Activated naive CD8-positive, alpha-beta T cell treated with anti-CD3 and anti-CD28 coated beads, Interleukin-2, amount 10 ng/mL, durations not matched to agents 7 days and 5 days (primary cell): Measurements from ENCODE around the gene ANKDD1B. TPM values are rescaled to one million over a fixed set of nuclear protein-coding genes. Genes with fewer than 3 reads are reported as not detected.
A peak's percentile ranks its signal among the peaks of the same experiment; 100 is the strongest.

Experiments
- ATAC-seq: fragments of 150-1000 bp; cut with Tn5 transposase; one replicate; pipeline ENCODE4 v1.10.0; 2021; ENCODE audit warnings: low read depth, moderate library complexity
- POLR2A ChIA-PET: fragments of 350-600 bp; sonication (Branson Sonifier 250); formaldehyde crosslinking; loops from one replicate; lab custom pipeline; 2021; ENCODE audit warnings: antibody characterized with exemption; lab: Charles Lee
- DNase-seq: peaks from one replicate; pipeline ENCODE4 v3.0.0; 2021
- H3K27ac Mint-ChIP-seq: one replicate; pipeline ENCODE4 v1.8.0; 2022; ENCODE audit warnings: mild to moderate bottlenecking, mixed read lengths
- H3K27me3 Mint-ChIP-seq: one replicate; pipeline ENCODE4 v1.8.0; 2022; ENCODE audit warnings: mild to moderate bottlenecking, moderate library complexity, mixed read lengths
- H3K36me3 Mint-ChIP-seq: one replicate; pipeline ENCODE4 v1.8.0; 2021; ENCODE audit warnings: mild to moderate bottlenecking, mixed read lengths
- H3K4me1 Mint-ChIP-seq: one replicate; pipeline ENCODE4 v1.8.0; 2021; ENCODE audit warnings: mixed read lengths
- H3K4me3 Mint-ChIP-seq: one replicate; pipeline ENCODE4 v1.8.0; 2022; ENCODE audit warnings: mild to moderate bottlenecking, moderate library complexity, mixed read lengths
- H3K9me3 Mint-ChIP-seq: one replicate; pipeline ENCODE4 v1.8.0; 2021; ENCODE audit warnings: mixed read lengths
- total RNA-seq, 2 experiments: library from RNA; stranded (reverse); gene quantifications; one replicate each; pipeline ENCODE4 v1.2.3, GENCODE V29; 2021

The ANKDD1B gene
- total RNA-seq, 2 experiments from 2014 or later = 0.26 to 0.28 TPM

DNA sequence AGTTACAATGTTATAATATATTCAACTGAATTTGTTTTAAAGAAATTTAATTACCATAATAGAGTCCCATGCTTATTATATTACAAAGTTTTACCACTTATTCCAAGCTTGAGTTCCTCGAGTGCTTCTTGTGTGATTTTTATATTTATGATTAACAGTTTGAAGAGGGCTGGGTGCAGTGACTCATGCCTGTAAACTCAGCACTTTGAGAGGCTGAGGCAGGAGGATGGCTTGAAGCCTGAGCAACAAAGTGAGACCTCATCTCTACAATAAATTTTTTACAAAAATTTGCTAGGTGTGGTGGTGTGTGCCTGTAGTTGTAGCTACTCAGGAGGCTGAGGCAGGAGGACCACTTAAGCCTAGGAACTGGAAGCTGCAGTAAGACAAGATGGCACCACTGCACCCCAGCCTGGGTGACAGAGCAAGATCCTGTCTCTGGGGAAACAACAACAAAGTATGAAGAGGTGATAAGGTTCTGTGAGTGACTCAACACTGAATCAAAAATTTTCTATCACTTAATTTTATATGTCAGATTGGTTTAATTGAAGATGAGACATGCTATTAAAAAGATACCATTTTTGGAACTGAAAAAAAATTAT lies 96.8 kb downstream of the ANKDD1B start:
- Mint-ChIP-seq H3K4me1 (peaks cover 11% of the 10 kb centered on the region), H3K9me3 (no peaks in the 10 kb centered on the region), H3K27me3 (no peaks in the 10 kb centered on the region), H3K27ac (no peak overlapping the region), H3K4me3 (no peak overlapping the region), H3K36me3 (peaks cover 29% of the 10 kb centered on the region)
- POLR2A ChIA-PET = no interaction called here
- no peak for ATAC-seq
- no peak for DNase-seq

- H3K27me3 Mint-ChIP-seq = no peaks in the 10 kb centered on the region
- no peak overlapping the region for H3K4me3 Mint-ChIP-seq
- ATAC-seq (no peak), DNase-seq (no peak)
- H3K9me3 Mint-ChIP-seq = no peaks in the 10 kb centered on the region
- no peak overlapping the region for H3K27ac Mint-ChIP-seq
- H3K4me1 Mint-ChIP-seq = peaks cover 25% of the 10 kb centered on the region
- H3K36me3 Mint-ChIP-seq = peaks cover 36% of the 10 kb centered on the region
- POLR2A ChIA-PET = no interaction called here
Measured at GRCh38 chr5:75710637-75711036, 99.4 kb downstream of the ANKDD1B start.

DNA sequence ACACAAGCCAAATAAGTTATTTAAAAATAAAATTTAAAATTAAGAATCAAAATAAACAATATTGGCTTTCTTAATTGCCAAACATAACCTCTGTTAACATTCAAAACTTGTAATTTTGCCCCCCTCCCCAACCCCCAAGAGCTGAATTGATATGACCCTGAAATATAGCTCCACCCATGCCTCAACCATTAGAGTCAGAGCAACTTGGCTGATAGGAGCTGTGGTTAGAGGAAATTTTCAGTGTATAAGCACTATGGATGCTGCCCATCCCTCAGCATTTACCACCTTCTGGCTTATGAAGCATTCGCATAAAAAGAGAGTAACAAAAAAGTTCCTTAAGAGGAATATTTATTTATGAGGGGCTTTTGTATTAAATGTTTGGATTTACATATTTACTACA lies 99.9 kb downstream of the ANKDD1B start:
- POLR2A ChIA-PET = no interaction called here
- Mint-ChIP-seq H3K36me3 (peaks cover 38% of the 10 kb centered on the region), H3K4me3 (no peak overlapping the region), H3K4me1 (peaks cover 30% of the 10 kb centered on the region), H3K9me3 (no peaks in the 10 kb centered on the region), H3K27me3 (no peaks in the 10 kb centered on the region), H3K27ac (no peak overlapping the region)
- DNase-seq (no peak), ATAC-seq (no peak)

DNA sequence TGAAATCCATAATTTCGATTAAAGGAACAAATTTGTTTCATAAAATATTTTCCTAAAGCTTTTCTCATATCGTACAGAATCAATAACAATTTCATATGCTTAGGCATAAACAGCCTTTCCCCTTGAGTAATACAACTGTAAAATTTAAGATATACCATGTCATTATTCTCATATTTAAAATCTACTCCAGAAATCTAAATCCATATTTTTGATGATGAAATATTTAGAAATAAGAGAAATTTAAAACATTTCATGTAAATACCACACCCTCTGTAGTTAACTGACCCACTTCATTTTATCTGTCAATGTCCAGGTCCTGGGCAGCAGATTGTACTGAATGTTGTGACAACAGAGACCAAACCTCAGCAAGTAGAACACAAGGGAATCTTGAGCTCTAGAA lies 100.8 kb downstream of the ANKDD1B start:
- peaks cover 37% of the 10 kb centered on the region for H3K36me3 Mint-ChIP-seq

DNA sequence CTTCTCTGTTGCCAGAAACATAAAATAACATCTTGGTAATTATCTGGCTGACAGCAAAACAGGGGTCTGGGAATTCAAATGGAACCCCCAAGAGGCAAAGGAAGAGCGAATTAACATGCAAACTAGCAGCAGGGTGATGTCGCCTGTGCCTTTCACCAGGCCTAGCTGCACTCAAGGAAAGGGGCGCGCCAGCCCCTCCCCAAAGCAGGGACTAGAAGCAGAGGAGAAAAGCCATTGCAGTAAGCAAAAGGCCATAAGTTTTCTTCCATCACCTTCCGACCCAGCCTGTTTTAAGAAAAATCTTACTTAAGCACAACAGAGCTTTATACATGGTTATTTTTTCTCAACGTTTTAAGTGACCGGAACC lies 105.4 kb downstream of the ANKDD1B start:
- peaks cover 23% of the 10 kb centered on the region for H3K36me3 Mint-ChIP-seq
- peak overlapping the region; percentile 99 for H3K27ac Mint-ChIP-seq
- peak overlapping the region; percentile 100 for H3K4me3 Mint-ChIP-seq
- ATAC-seq = peak; percentile 0
- POLR2A ChIA-PET = interaction anchor here (0.7 to 1.9 kb wide), 6 partner anchors 48 to 480 kb away, joined by 3 to 13 read pairs (median 9); partner anchors contain the start of genes ANKRD31, CERT1, HMGCR and POLK
- peak; percentile 36 for DNase-seq
- peaks cover 25% of the 10 kb centered on the region for H3K4me1 Mint-ChIP-seq
- no peaks in the 10 kb centered on the region for H3K9me3 Mint-ChIP-seq
- H3K27me3 Mint-ChIP-seq = no peaks in the 10 kb centered on the region

More for the DNA sequence above, 100.8 kb downstream of the ANKDD1B start:
- ATAC-seq = no peak
- Mint-ChIP-seq H3K4me1 (peaks cover 32% of the 10 kb centered on the region), H3K27me3 (no peaks in the 10 kb centered on the region), H3K9me3 (no peaks in the 10 kb centered on the region), H3K27ac (no peak overlapping the region), H3K4me3 (no peak overlapping the region)
- DNase-seq = no peak
- POLR2A ChIA-PET = interaction anchor here (1.1 kb wide), 1 partner anchor 476 kb away, joined by 3 read pairs; the partner anchor contains the start of gene ANKRD31

DNA sequence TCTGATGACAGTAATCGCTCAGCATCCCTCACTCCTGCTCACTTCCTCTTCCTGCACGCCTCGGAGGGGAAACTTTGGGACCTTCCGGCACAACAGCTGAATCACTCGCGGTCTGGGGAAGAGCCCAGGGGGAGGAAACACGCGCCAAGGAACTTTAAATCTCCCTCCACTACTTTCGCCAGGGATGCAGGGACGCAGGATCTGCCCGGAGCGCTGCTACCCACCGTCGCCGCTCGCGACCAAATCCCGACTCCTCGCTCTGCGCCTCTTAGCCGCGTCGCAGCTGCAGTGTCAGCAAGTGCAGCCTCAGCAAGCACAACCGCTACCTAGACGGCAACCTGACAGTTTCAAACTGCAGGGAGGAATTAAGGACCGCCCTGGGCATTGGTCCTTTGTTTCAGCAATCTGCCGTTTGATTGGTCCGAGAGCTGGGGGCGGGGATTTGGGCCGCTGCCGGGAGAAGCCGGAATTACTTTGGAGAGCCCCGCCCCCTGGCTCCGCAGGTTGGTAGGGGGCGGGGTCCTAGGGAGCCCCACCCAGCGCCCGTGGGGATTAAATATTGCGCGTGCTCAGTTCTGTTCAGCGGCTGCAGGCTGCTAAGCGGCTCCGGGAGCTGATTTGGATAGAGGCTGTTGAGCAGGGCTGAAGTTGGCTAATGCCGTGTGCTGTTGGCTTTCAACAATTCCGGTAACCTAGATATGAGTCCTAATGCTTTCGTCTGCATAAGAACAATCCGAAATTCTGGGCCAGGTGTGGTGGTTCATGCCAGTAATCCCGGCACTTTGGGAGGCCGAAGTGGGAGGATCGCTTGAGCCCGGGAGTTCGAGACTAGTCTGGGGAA lies 106.0 kb downstream of the ANKDD1B start, which contains the start of gene POC5:
POC5 (minus strand) TSS at position 356 of the 841 bp plus-strand sequence. CDS start 4,500 bp downstream, outside the sequence.
- peak; percentile 95 for ATAC-seq
- DNase-seq = peak; percentile 98
- peak within 1 kb of the TSS; percentile 99 for H3K27ac Mint-ChIP-seq
- H3K27me3 Mint-ChIP-seq = no peaks in the 10 kb centered on the region
- peaks cover 24% of the 10 kb centered on the region for H3K4me1 Mint-ChIP-seq
- peaks cover 20% of the 10 kb centered on the region for H3K36me3 Mint-ChIP-seq
- H3K9me3 Mint-ChIP-seq = no peaks in the 10 kb centered on the region
- H3K4me3 Mint-ChIP-seq = peak within 1 kb of the TSS; percentile 100
- POLR2A ChIA-PET = interaction anchor here (0.7 to 1.9 kb wide), 7 partner anchors 26 to 481 kb away, joined by 3 to 13 read pairs (median 9); partner anchors contain the start of genes ANKRD31, CERT1, HMGCR and POLK

- POLR2A ChIA-PET = no interaction called here
- Mint-ChIP-seq H3K4me1 (peaks cover 5% of the 10 kb centered on the region), H3K27me3 (peaks cover 2% of the 10 kb centered on the region), H3K36me3 (peaks cover 2% of the 10 kb centered on the region), H3K9me3 (peaks cover 1% of the 10 kb centered on the region), H3K27ac (no peak overlapping the region), H3K4me3 (no peak overlapping the region)
- DNase-seq (no peak), ATAC-seq (no peak)
Measured at GRCh38 chr5:75720882-75721281, 109.6 kb downstream of the ANKDD1B start.

Other genes with a start within 250 kb of the ANKDD1B start
- gene CERT1, start 99.8 kb upstream of the ANKDD1B start, total RNA-seq = 10 to 100 TPM; 33.9 to 39.3 TPM
- 10 to 100 TPM; 27.6 to 29.8 TPM for gene POLK, start 99.6 kb upstream of the ANKDD1B start, total RNA-seq
- 10 to 100 TPM; 16.8 to 23.0 TPM for gene POC5, start 106.0 kb downstream of the ANKDD1B start, total RNA-seq